DOHH2 (cell line): ENCODE measurements around the gene ZNF385D.

ENCODE experiments used
- H3F3A ChIP-seq: fragments of 200-600 bp; sonication (generic), shearing (Covaris generic); 2 replicates; pipeline ENCODE4 v1.6.0; 2016; ENCODE audit warnings: antibody characterized with exemption, mild to moderate bottlenecking; ENCODE audit not compliant: control insufficient read depth, insufficient read depth
- H3K27ac ChIP-seq: fragments of 200-600 bp; sonication (generic); 2 replicates; pipeline ENCODE4 v1.5.1; 2014; ENCODE audit warnings: low read depth, mild to moderate bottlenecking, low read length, moderate library complexity
- H3K27me3 ChIP-seq: fragments of 200-600 bp; sonication (generic); 2 replicates; pipeline ENCODE4 v1.6.1; 2014; ENCODE audit warnings: mild to moderate bottlenecking, low read length, mixed read lengths; ENCODE audit not compliant: control insufficient read depth
- H3K36me3 ChIP-seq: fragments of 200-600 bp; sonication (generic); 2 replicates; pipeline ENCODE4 v1.6.1; 2014; ENCODE audit warnings: mild to moderate bottlenecking, low read length, moderate library complexity, mixed read lengths; ENCODE audit not compliant: control insufficient read depth
- H3K4me1 ChIP-seq: fragments of 200-600 bp; sonication (generic); 2 replicates; pipeline ENCODE4 v1.6.1; 2014; ENCODE audit warnings: mild to moderate bottlenecking, low read length, mixed read lengths; ENCODE audit not compliant: control insufficient read depth
- H3K4me2 ChIP-seq: fragments of 200-600 bp; sonication (generic); 2 replicates; pipeline ENCODE4 v1.6.0; 2014; ENCODE audit warnings: mild to moderate bottlenecking, low read length, moderate library complexity
- H3K4me3 ChIP-seq: fragments of 200-600 bp; sonication (generic); 2 replicates; pipeline ENCODE4 v1.5.1; 2014; ENCODE audit warnings: mild to moderate bottlenecking, low read length, mixed read lengths
- H3K79me2 ChIP-seq: fragments of 200-600 bp; sonication (generic); 2 replicates; pipeline ENCODE4 v1.6.1; 2014; ENCODE audit warnings: mild to moderate bottlenecking, low read length, mixed read lengths; ENCODE audit not compliant: control insufficient read depth
- H3K9me2 ChIP-seq: fragments of 200-600 bp; sonication (generic); replicated peaks from 2 replicates; pipeline ENCODE4 v1.6.1; 2014; ENCODE audit warnings: mild to moderate bottlenecking, low read length, mixed read lengths; ENCODE audit not compliant: control insufficient read depth
- H3K9me3 ChIP-seq: fragments of 200-600 bp; sonication (generic); 2 replicates; pipeline ENCODE4 v1.6.1; 2014; ENCODE audit warnings: antibody characterized with exemption, low read length, mixed read lengths; ENCODE audit not compliant: control insufficient read depth, insufficient read depth
- H4K20me1 ChIP-seq: fragments of 200-600 bp; sonication (generic); 2 replicates; pipeline ENCODE4 v1.6.0; 2014; ENCODE audit warnings: low read depth, mild to moderate bottlenecking, antibody characterized with exemption, low read length, moderate library complexity; ENCODE audit not compliant: control insufficient read depth, insufficient read depth
- CTCF ChIP-seq: fragments of 200-600 bp; sonication (generic); IDR thresholded peaks from one replicate; pipeline ENCODE4 v1.5.1; 2014; ENCODE audit warnings: antibody characterized with exemption, mild to moderate bottlenecking, low read depth, low read length; ENCODE audit not compliant: poor library complexity, severe bottlenecking
- EZH2phosphoT487 ChIP-seq: fragments of 200-600 bp; sonication (generic); IDR thresholded peaks from 2 replicates; pipeline ENCODE4 v1.6.1; 2017; ENCODE audit warnings: borderline replicate concordance, mild to moderate bottlenecking, antibody characterized with exemption, low read length, moderate library complexity, mixed read lengths

The ZNF385D gene

DNA sequence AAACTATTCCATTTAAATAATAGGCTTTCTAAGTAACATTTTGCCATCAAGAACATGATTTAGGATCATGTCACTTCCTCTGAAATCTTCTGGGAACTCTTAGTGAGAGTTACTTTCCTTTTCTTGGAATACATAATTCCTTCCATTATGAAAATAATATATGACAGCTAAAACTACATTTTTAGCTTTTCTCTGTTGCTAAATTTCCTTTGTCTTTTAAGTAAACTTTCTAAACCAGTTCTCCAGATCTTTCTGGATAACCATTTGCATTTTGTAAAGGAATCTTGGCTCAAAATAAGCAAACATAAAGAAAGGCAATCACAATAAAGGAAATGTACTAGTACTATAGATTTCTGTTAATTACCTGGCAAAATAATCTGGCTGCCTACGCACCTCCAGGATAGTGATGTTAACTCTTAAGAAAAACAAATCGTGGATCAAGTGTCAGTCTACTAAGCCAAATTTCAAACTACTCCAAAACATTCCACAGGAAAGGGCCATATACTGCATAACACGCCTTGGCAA is 165.7 kb downstream of the ZNF385D start:
- Histone ChIP-seq H3K27ac (no peak overlapping the region), H3K4me2 (no peak overlapping the region), H3K27me3 (no peaks in the 10 kb centered on the region), H3K4me1 (no peaks in the 10 kb centered on the region), H3F3A (no peaks in the 10 kb centered on the region), H4K20me1 (no peaks in the 10 kb centered on the region), H3K4me3 (no peak overlapping the region), H3K9me2 (no peaks in the 10 kb centered on the region), H3K79me2 (no peaks in the 10 kb centered on the region), H3K9me3 (no peaks in the 10 kb centered on the region), H3K36me3 (no peaks in the 10 kb centered on the region)
- TF ChIP-seq EZH2phosphoT487, result no peak
- TF ChIP-seq CTCF, result no peak

DNA sequence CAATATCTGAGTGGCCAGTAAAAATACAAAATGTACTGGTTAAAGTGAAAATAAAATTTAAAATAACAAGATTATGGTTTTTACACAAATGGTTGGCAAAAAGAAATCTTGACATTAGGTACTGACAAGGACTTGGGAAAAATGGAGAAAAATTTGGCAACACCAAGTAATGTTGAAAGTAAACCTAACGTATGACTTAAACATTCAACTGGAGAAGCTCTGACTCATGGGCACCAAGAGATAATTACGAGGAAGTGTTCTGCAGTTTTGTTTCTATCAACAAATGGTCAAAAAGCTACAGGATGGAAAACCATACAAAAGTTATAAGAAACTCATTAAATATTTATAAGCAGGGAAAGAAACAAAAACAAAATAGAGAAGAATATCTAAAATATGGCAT is 177.7 kb downstream of the ZNF385D start:
- Histone ChIP-seq H3F3A (no peaks in the 10 kb centered on the region), H3K4me3 (no peak overlapping the region), H3K36me3 (no peaks in the 10 kb centered on the region), H3K9me2 (no peaks in the 10 kb centered on the region), H3K79me2 (no peaks in the 10 kb centered on the region), H3K4me2 (no peak overlapping the region), H3K27ac (no peak overlapping the region), H3K4me1 (no peaks in the 10 kb centered on the region), H3K9me3 (no peaks in the 10 kb centered on the region), H4K20me1 (no peaks in the 10 kb centered on the region), H3K27me3 (no peaks in the 10 kb centered on the region)
- TF ChIP-seq EZH2phosphoT487 (no peak), CTCF (no peak)

- no peaks in the 10 kb centered on the region for H3K79me2 ChIP-seq
Observed at GRCh38 chr3:21564531-21564930, 186.5 kb downstream of the ZNF385D start.

More at GRCh38 chr3:21564531-21564930, 186.5 kb downstream of the ZNF385D start:
- TF ChIP-seq EZH2phosphoT487 (no peak), CTCF (no peak)
- Histone ChIP-seq H3K36me3 (no peaks in the 10 kb centered on the region), H3K9me3 (no peaks in the 10 kb centered on the region), H3F3A (no peaks in the 10 kb centered on the region), H3K4me3 (no peak overlapping the region), H4K20me1 (no peaks in the 10 kb centered on the region), H3K4me2 (no peak overlapping the region), H3K27me3 (no peaks in the 10 kb centered on the region), H3K27ac (no peak overlapping the region), H3K9me2 (no peaks in the 10 kb centered on the region), H3K4me1 (no peaks in the 10 kb centered on the region)
